Measurements from ENCODE around the gene ANKS1A.
A peak's percentile ranks its signal among the peaks of the same experiment; 100 is the strongest.
"Not testable (repeated sequence)": the region's sequence is repeated elsewhere in the genome, so short reads cannot be mapped to it uniquely, and the experiment has no call there.

Gene ANKS1A, protein sequence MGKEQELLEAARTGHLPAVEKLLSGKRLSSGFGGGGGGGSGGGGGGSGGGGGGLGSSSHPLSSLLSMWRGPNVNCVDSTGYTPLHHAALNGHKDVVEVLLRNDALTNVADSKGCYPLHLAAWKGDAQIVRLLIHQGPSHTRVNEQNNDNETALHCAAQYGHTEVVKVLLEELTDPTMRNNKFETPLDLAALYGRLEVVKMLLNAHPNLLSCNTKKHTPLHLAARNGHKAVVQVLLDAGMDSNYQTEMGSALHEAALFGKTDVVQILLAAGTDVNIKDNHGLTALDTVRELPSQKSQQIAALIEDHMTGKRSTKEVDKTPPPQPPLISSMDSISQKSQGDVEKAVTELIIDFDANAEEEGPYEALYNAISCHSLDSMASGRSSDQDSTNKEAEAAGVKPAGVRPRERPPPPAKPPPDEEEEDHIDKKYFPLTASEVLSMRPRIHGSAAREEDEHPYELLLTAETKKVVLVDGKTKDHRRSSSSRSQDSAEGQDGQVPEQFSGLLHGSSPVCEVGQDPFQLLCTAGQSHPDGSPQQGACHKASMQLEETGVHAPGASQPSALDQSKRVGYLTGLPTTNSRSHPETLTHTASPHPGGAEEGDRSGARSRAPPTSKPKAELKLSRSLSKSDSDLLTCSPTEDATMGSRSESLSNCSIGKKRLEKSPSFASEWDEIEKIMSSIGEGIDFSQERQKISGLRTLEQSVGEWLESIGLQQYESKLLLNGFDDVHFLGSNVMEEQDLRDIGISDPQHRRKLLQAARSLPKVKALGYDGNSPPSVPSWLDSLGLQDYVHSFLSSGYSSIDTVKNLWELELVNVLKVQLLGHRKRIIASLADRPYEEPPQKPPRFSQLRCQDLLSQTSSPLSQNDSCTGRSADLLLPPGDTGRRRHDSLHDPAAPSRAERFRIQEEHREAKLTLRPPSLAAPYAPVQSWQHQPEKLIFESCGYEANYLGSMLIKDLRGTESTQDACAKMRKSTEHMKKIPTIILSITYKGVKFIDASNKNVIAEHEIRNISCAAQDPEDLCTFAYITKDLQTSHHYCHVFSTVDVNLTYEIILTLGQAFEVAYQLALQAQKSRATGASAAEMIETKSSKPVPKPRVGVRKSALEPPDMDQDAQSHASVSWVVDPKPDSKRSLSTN

DNA sequence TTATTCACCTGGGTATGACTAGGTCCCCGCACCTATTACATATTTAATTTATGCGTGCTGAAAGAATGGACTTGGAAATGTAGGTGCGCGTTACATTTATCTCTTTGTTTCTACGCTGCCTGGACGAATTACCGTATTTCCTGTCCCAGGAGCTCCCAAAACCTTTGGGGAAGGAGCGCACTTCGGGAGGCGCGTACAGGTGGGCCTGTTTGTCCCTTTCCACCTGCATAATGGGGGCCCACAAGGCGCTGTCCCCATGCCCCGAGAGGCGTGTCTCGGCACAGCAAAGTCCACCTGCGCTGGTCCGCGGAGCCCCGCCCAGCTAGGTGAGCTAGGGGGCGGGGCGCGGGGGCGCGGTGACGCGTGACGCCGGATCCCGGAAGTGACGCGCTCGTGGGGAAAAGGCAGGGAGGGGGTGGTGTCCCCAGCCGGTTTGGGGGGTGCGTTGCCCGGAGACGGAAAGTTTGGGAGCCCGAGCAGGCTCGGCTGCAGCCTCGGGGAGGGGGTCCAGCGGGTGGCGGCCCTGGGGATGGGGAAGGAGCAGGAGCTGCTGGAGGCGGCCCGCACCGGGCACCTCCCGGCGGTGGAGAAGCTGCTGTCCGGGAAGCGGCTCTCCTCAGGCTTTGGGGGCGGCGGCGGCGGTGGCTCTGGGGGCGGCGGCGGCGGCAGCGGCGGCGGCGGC is at the start of gene ANKS1A:
ANKS1A (plus strand) TSS at position 382 of the 682 bp plus-strand sequence; CDS start at position 530, 148 bp downstream.
- peak; percentile 69 for DNase-seq (ENCODE audit: low spot score)

DNA sequence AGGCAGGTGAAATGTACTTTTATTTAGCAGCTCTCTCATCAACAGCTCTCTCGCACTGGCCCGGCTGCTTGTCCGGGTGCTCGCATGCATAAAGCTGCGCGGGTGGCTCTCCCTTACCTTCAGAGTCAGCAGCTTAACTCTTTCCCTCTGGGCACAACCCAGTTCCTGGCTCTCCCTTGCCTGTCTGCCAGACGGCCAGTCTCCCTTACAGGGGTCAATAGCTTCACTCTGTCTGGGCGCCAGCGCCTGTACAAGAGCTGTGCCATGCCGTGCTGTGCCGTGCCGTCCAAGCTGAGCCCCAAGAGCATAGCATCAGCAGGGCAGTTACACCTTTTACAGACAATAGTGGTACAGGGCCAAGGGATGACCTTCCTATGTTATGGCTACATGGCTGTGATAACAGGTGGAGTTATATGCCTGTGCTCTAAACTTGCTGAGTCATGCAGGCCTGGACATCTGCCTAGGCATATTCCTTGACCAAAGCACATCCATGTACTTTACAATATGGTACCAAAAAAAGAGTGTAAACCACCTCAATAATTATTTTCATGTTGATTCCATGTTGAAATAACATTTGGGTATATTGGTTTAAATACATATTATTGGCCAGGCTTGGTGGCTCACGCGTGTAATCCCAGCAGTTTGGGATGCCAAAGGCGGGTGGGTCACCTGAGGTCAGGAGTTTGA is 49.2 kb upstream of the ANKS1A start:
- DNase-seq (ENCODE audit: low spot score) = no peak

DNA sequence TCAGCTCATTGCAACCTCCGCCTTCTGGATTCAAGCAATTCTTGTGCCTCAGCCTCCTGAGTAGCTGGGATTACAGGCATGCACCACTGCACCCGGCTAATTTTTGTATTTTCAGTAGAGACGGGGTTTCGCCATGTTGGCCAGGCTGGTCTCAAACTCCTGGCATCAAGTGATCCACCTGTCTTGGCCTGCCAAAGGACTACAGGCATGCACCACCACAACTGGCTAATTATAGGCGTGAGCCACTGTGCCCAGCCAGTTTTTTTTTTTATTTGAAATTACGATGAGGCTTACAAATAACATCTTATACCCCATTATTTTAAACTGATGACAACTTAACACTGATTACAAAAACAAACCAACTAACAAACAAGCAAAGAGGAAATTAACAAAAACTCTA is 40.0 kb upstream of the ANKS1A start:
- DNase-seq (ENCODE audit: low spot score) = not testable (repeated sequence)

DNA sequence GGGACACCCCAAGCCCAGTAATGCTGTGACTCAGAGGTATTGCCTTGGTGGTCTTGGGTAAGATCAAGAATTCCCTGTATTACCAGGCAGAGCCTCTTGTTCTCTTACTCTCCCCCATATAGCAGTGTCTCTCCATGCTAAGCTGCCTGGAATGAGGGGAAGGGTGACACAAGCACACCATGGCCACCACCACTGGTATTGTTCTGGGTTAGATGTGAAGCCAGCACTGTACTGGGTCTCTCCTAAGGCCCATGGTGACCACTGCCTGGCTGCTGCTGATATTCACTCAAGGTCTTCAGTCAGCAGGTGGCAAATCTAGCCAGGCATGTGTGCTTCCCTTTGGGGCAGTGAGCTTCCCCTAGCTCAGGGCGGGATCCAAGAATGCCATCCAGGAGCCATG is 37.7 kb upstream of the ANKS1A start:
- no peak for DNase-seq (ENCODE audit: low spot score)

DNA sequence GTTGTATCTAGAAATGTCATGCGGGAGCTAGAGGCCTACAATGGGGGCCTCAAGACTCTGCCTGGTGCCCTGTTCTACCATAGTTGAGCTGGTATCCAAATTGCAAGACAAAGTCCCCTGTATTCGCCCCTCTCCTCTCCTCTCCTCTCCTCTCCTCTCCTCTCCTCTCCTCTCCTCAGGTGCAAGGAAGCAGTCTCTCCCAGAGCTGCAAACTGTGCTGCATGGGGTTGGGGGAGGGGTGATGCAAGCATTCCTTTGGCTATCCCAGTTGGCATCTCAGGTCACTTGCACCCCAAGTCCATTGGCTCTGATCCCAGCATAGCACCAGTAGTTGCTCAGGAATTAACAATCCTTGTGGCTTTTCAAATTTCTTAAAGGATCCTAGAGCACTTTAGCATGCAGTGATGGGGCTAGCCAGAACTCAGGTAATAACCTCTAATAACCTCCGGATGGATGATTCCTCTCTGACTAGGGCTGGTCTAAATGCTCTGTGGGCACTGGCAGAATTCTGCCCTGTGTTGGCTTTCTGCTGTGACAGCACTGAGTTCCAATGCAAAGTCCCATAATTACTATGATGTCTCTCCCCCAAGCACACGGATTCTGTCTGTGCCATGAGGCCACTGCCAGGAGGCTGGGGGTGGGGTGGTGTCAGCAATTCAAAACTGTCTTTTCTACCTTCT is 36.5 kb upstream of the ANKS1A start:
- no peak for DNase-seq (ENCODE audit: low spot score)

DNA sequence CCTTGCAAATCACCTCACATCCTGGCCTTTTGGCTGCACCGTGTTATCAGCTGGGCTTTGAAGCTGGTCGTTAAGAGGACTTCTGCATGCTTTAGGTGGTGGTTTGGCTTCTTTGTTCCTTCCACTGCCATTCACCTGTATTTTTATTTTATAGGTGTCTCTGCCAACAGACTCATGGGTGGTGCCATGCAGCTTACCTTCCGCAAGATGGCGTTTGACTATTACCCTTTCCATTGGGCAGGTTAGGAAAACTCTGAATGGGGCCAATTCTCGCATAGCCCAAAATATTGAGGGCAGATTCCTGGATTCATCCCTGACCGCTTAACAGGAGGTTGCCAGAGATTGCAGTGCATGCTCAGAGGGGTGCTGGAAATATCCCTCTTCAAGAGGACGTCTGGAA is 33.6 kb upstream of the ANKS1A start:
- no peak for DNase-seq (ENCODE audit: low spot score)

DNA sequence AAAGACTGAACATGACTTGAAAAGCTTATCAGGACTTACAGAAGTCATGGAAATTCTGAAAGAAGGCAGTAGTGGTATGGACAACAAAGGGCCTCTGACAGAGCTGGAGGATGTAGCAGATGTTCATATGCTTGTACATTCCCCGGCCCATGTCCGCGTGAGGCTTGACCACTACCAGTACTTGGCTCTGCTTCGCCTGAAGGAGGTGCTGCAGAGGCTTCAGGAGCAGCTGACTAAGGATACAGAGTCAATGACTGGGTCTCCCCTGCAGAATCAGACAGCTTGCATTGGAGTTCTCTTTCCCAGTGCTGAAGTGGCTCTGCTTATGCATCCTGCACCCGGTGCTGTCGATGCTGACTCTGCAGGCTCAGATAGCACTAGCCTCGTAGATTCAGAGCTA is 30.4 kb upstream of the ANKS1A start:
- DNase-seq (ENCODE audit: low spot score) = peak; percentile 38

DNA sequence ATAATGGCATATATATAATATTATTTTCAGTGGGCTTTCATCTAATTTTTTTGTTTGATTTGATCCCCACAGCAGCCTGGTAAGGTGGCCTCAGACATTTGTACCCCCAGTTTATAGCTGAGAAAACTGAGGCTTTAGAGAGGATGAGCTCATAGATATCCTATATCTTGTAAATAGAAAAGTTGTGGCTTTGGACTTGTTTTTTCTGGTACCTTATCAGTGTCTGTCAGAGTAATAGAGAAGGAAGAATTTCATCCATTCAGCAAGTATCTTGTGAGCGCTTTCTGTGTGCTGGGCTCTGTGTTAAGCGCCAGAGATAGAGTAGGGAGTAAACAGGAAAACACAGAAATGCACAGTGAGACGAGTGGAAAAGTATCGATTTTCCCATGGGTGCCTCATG is 29.1 kb upstream of the ANKS1A start:
- DNase-seq (ENCODE audit: low spot score) = no peak

DNA sequence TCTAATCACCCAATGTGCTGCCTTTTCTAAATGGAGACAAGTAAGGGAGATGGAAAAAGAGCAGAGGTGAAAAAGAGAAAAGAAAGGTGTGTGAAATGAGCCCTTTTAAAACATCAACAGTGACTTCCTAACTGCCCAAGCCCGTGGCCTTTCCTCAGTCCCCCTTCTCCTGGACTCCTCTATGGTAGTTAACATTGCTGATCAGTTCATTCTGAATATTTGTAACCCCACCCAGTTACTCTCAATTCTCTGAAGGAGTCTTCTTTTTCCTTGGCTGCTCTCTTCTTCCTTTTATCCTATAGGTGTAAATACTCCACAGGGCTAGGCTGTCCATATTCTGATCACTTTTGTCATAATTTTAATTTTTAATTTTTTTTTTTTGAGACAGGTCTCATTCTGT is 28.3 kb upstream of the ANKS1A start:
- DNase-seq (ENCODE audit: low spot score) = no peak

DNA sequence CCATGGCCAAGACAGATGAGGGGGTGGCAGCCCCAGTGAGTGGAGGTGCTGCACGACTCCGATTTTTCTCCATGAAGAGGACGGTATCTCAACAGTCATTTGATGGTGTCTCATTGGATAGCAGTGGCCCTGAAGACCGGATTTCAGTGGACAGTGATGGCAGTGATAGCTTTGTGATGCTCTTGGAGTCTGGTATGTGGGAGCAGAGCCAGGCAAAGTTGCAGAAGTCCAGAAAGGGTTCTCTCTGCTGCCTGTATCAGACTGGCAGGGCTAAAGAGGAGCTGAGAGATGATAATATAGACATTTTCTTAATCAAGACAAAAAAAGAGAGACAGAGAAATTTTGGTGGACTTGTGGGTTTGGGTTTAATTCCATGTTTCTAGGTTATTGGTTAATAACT is 25.0 kb upstream of the ANKS1A start:
- DNase-seq (ENCODE audit: low spot score) = no peak

DNA sequence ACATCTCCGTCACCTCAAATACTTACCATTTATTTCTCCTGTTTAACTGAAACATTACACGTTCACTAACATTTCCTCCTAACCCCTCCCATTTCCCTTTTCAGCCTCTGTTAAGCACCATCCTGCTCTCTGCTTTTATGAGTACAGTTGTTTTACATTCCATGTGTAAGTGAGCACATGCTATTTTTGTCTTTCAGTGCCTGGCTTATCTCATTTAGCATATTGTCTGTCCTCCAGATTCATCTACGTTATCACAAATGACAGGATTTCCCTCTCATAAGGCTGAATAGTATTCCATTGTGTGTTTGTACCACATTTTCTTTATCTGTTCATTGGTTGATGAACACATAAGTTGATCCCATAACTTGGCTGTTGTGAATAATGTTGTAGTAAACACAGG is 23.9 kb upstream of the ANKS1A start:
- no peak for DNase-seq (ENCODE audit: low spot score)

DNA sequence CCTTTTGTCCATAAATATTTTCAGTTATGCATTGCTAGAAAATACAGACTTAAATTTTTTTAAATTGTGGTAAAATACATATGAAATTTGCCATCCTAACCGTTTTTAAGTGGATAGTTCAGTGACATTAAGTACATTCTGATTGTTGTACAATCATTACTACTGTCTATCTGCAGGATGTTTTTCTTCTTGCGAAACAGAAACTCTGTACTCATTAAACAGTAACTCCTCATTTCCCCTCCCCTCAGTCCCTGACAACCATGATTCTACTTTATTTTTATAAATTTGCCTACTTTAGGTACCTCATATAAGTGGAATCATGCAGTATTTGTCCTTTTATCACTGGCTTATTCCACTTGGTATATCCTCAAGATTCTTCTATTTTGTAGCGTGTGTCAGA is 22.5 kb upstream of the ANKS1A start:
- no peak for DNase-seq (ENCODE audit: low spot score)

DNA sequence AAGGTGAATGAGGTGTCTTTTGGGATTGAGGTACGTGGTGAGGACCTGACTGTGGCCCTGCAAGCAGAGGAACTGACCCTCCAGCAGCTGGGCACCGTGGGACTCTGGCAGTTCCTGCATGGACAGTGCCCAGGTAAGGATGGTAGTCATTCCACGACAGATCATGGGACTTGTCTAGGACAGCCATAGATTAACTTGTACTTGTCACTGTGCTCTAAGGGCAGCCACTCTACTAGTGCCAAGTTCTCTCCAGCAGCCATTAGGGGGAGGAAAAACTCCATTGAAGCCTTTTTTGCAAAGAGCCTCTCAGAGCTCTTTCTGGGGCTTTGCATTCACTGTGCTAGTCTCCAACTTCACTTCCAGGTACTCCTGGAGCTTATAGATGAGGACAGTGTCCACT is 21.6 kb upstream of the ANKS1A start:
- DNase-seq (ENCODE audit: low spot score) = no peak

DNA sequence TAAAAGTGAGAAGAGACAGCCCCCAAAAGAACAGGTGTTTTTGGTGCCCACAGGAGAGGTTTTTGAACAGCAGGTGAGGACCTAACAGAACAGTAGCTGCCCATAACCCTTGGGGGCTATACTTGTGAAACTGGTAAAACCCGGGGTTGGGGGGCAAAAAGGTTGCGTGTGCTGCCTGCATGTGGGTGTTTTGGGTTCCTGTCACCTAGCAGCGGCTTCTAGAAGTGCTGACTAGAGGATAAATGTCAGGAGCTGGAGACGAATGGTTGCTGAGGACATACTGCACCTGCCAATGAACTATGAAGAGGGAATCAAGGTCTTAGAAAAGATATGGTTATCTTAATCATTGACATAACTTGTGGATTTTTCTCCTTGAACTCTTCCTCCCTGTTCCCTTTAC is 17.2 kb upstream of the ANKS1A start:
- no peak for DNase-seq (ENCODE audit: low spot score)

DNA sequence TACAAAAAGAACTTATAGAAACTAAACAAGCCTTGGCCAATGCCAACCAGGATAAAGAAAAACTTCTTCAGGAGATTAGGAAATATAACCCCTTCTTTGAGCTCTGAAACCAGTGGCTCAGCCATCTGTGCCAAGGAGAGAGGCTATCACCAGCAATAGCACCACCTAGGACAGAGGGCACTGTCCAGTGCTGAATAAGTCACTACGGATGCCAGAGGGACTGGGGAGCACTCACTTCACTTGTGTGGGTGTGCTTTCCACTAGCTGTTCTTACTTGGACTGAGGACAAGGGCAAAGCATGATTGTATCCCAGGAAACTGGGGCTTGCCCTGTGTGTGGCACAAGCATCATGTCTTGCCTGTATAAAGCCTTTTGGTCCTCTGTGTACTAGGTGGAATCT is 16.7 kb upstream of the ANKS1A start:
- no peak for DNase-seq (ENCODE audit: low spot score)

DNA sequence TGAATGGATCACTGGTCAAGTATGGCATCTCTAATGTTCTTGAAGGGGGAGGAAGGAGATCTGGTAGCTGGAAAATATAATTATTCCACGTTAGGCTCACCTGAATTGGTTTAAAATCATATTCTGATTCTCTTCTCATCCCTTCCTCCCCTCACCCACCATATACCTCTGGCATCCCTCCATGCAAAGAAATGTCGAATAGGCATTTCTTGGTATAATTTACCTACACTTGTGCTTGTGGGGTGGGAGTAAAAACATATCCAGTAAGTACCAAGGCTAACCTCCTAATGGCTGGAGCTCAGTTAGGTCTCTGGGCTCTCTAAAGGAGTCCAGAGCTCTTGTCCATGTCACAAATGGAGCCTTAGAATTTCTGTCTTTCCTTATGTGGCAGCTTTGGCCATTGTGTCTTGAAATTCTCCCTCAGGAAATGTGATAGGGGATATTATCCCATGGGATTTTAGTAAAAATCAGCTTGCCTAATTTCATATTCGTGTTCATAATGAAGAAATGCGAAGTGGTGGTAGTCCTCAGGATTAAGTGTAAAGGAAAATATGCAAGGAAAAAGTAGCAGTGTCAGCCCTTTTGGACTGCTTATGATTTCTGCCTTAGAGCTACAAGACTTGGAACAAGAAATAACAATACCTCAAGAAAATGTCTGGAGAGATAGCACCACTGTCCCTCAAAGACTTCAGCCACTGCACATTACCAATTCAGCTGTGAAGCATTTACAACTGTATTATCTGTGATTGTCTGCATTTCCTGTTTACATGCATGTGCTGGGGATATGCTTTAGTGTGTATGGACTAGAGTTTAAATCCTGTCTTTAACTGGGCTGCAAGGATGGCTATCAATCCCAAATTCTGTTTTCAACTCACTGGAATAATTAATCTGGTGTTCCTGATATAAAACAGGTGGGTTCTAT is 13.5 kb upstream of the ANKS1A start:
- DNase-seq (ENCODE audit: low spot score) = no peak

DNA sequence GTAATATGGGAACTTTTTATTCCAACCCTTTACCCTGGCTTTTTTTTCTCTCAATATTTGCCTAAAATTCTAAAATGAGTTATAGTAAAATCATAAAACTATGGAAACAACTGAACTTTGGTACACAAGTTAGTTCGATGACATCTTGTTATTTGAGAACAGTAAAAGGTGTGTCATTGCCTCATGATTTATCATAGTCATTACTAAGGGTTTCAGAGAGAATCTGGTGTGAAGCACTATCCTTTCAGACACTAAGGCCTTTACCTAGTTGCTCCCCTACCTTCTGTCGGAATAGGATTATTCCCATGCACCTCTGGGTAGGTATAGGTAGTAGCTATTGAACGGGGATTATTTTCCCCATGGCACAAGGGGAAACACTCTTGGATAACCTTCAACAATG is 12.6 kb upstream of the ANKS1A start:
- peak; percentile 34 for DNase-seq (ENCODE audit: low spot score)

DNA sequence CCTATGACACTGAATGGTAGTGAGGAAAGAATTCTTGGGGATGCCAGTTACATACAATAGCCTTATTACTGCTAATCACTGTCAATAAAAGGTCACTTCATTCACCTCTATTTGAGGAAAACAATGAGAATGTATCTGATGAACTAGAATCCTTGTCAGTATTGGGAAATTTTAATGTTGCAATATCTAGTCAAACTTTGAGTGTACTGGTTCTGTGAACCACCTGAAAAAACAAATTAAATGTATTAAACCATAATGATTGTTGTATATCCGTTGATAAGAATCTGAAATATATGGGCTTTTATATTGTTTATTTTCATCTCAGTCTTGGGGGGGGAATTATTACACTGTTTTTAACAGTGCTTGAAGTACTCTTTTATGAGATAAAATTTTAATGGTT is 11.8 kb upstream of the ANKS1A start:
- DNase-seq (ENCODE audit: low spot score) = no peak

DNA sequence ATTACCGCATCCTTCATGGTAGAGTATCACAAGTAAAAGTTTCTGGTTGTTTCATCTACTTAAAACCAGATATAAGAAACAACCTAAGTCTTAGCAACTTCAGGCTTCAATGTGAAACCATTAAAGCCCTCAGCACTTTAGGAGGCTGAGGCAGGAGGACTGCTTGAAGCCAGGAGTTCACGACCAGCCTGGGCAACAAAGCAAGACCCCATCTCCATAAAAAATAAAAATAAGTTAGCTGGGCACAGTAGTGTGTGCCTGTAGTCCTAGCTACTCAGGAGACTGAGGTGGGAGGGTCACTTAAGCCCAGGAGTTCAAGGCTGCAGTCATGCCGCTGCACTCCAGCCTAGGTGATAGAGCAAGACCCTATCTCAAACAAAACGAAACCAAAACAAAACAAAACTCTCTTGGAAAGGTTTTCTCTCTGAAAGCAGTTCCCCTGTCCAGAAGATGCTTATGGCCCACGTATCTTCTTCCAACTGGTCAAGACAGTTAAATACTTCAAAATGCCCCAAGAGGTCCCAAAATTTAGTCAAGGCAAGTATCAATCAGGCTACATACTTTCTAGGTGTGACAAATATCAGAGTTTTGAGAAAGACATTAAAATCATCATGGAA is 11.1 kb upstream of the ANKS1A start:
- DNase-seq (ENCODE audit: low spot score) = no peak
